Neuronal stem cell (in vitro differentiated cells): Measurements from ENCODE around the gene FBXL2.

ENCODE experiments used
- DNase-seq: peaks from one replicate; pipeline ENCODE4 v3.0.0-alpha.2; 2013; ENCODE audit warnings: low spot score
- H2AFZ ChIP-seq: one replicate; pipeline ENCODE4 v1.6.1; 2013; ENCODE audit warnings: mild to moderate bottlenecking, low read length, inconsistent platforms
- H2AK5ac ChIP-seq: 2 replicates; pipeline ENCODE4 v1.6.1; 2013; ENCODE audit warnings: low read depth, mild to moderate bottlenecking, inconsistent platforms, low read length, moderate library complexity, mixed read lengths
- H2BK120ac ChIP-seq: 2 replicates; pipeline ENCODE4 v1.6.1; 2013; ENCODE audit warnings: low read depth, mild to moderate bottlenecking, inconsistent platforms, low read length, moderate library complexity, mixed read lengths
- H2BK12ac ChIP-seq: one replicate; pipeline ENCODE4 v1.6.1; 2013; ENCODE audit warnings: low read length, inconsistent platforms
- H2BK15ac ChIP-seq: 2 replicates; pipeline ENCODE4 v1.6.1; 2013; ENCODE audit warnings: mild to moderate bottlenecking, low read length, inconsistent platforms, mixed read lengths
- H2BK5ac ChIP-seq: one replicate; pipeline ENCODE4 v1.6.1; 2013; ENCODE audit warnings: inconsistent platforms, mild to moderate bottlenecking, low read length, moderate library complexity
- H3K14ac ChIP-seq: one replicate; pipeline ENCODE4 v1.6.1; 2013; ENCODE audit warnings: low read length, inconsistent platforms
- H3K18ac ChIP-seq: 2 replicates; pipeline ENCODE4 v1.6.1; 2013; ENCODE audit warnings: low read length, inconsistent platforms
- H3K23ac ChIP-seq: 2 replicates; pipeline ENCODE4 v1.6.1; 2013; ENCODE audit warnings: low read depth, mild to moderate bottlenecking, mixed read lengths, low read length, inconsistent platforms; ENCODE audit not compliant: poor library complexity
- H3K27ac ChIP-seq: replicated peaks from 3 replicates; pipeline ENCODE4 v1.5.1; 2013; ENCODE audit warnings: low read length, inconsistent platforms
- H3K27me3 ChIP-seq, 3 experiments: 2 replicates each; pipeline ENCODE4 v1.6.1; 2013; ENCODE audit warnings: low read length in 3 of 3, mild to moderate bottlenecking in 2 of 3, inconsistent platforms in 1 of 3, low read depth in 1 of 3, mixed read lengths in 1 of 3, moderate library complexity in 1 of 3; ENCODE audit not compliant: control insufficient read depth in 3 of 3, insufficient read depth in 3 of 3
- H3K36me3 ChIP-seq, 2 donors: replicated peaks in 1 of 2; 2 replicates each; pipeline ENCODE4 v1.6.1; 2013; ENCODE audit warnings: low read length in 2 of 2; ENCODE audit not compliant: control insufficient read depth in 2 of 2, insufficient read depth in 2 of 2
- H3K4ac ChIP-seq: 2 replicates; pipeline ENCODE4 v1.6.1; 2013; ENCODE audit warnings: inconsistent platforms, mild to moderate bottlenecking, low read length, moderate library complexity
- H3K4me1 ChIP-seq, 2 donors: 1 replicate in 1 of 2; 2 replicates in 1 of 2; pipeline ENCODE4 v1.6.1; 2013; ENCODE audit warnings: low read length in 2 of 2, low read depth in 1 of 2; ENCODE audit not compliant: control insufficient read depth in 2 of 2, insufficient read depth in 1 of 2
- H3K4me2 ChIP-seq: one replicate; pipeline ENCODE4 v1.6.1; 2013; ENCODE audit warnings: mild to moderate bottlenecking, low read length, inconsistent platforms; ENCODE audit not compliant: insufficient read depth, poor library complexity, severe bottlenecking
- H3K4me3 ChIP-seq, 2 donors: 2 replicates each; pipeline ENCODE4 v1.5.1; 2013; ENCODE audit warnings: low read length in 2 of 2, mild to moderate bottlenecking in 2 of 2, inconsistent platforms in 1 of 2, moderate library complexity in 1 of 2
- H3K79me1 ChIP-seq: one replicate; pipeline ENCODE4 v1.6.1; 2013; ENCODE audit warnings: low read depth, mild to moderate bottlenecking, inconsistent platforms, low read length, moderate library complexity
- H3K9ac ChIP-seq: one replicate; pipeline ENCODE4 v1.6.1; 2013; ENCODE audit warnings: mild to moderate bottlenecking, low read depth, low read length, inconsistent platforms; ENCODE audit not compliant: poor library complexity
- H3K9me3 ChIP-seq, 2 donors: replicated peaks in 1 of 2; 2 replicates each; pipeline versions ENCODE3 to v1.6.1; 2013; ENCODE audit warnings: low read length in 2 of 2, mild to moderate bottlenecking in 2 of 2, inconsistent platforms in 1 of 2, low read depth in 1 of 2, mixed read lengths in 1 of 2, moderate library complexity in 1 of 2; ENCODE audit not compliant: control insufficient read depth in 2 of 2, insufficient read depth in 1 of 2
- H4K8ac ChIP-seq: one replicate; pipeline ENCODE4 v1.6.1; 2013; ENCODE audit warnings: low read depth, mild to moderate bottlenecking, inconsistent platforms, low read length, moderate library complexity
- H4K91ac ChIP-seq: one replicate; pipeline ENCODE4 v1.6.1; 2013; ENCODE audit warnings: low read length, low read depth, mild to moderate bottlenecking, inconsistent platforms; ENCODE audit not compliant: poor library complexity
- whole genome bisulfite sequencing, 2 donors: extraction: QIAGEN DNeasy Blood & Tissue Kit; methylation state at CpG; one replicate each; pipeline ENCODE4 v1.1.7; 2013; ENCODE audit warnings: missing lambda C conversion rate in 2 of 2, mixed read lengths in 1 of 2; ENCODE audit not compliant: insufficient read length in 2 of 2, insufficient replicate concordance in 1 of 2; ENCODE audit errors: extremely low coverage in 2 of 2; 5-methylcytosine and 5-hydroxymethylcytosine counted together

FBXL2 gene

DNA sequence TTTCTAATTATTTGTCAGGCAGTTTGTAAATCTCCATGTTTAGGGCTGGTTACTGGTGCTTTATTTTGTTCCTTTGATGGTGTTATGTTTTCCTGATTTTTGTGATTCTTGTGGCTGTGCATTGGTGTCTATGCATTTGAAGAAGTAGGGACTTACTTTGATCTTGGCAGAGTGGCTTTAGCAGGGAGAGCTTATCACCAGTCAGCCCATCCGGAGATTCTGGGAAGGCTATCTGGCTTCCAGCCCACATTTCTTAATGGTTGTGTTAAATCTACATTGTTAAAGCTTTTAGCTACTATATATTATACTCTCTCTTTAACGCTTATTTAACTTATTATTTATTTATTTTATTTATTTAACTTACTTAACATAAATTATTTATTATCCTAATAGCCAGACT, 35.1 kb downstream of the FBXL2 start:
- Histone ChIP-seq H2AK5ac (no peak overlapping the region), H3K4me2 (no peak overlapping the region), H3K79me1 (peaks cover 2% of the 10 kb centered on the region), H2BK5ac (no peak overlapping the region), H3K9me3 (no peaks in the 10 kb centered on the region), H3K4me1 (no peaks in the 10 kb centered on the region), H3K14ac (no peak overlapping the region), H2BK120ac (no peak overlapping the region), H3K9ac (no peak overlapping the region), H2BK15ac (no peak overlapping the region), H3K27me3 (no peaks in the 10 kb centered on the region), H3K4ac (no peak overlapping the region), H3K4me3 (no peak overlapping the region), H4K91ac (no peak overlapping the region), H4K8ac (no peak overlapping the region), H3K23ac (no peak overlapping the region), H2AFZ (no peak overlapping the region), H2BK12ac (no peak overlapping the region), H3K36me3 (no peaks in the 10 kb centered on the region), H3K18ac (no peak overlapping the region), H3K27ac (no peak overlapping the region)
- DNase-seq: no peak
- 100% methylated on average over 1 of the region's 2 CpGs; no CpG with 5 or more reads in 1 of the 2 donors for WGBS, 2 donors

DNA sequence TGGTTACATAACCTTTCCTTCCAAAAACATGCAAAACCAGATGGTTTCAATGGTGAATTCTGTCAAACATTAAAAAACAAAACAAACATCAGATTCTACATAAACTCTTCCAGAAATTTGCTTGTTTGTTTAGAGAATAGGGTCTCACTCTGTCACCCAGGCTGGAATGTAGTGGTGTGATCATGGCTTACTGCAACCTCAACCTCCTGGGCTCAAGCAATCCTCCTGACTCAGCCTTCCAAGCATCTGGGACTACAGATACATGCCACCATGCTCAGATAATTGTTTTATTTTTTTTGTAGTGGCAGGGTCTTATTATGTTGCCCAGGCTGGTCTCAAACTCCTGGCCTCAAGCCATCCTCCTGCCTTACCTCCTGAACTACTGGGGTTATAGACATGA, 36.1 kb downstream of the FBXL2 start:
- Histone ChIP-seq H2BK5ac (no peak overlapping the region), H4K8ac (no peak overlapping the region), H3K79me1 (peaks cover 2% of the 10 kb centered on the region), H2BK120ac (no peak overlapping the region), H3K4me1 (no peaks in the 10 kb centered on the region), H3K4me3 (no peak overlapping the region), H3K36me3 (no peaks in the 10 kb centered on the region), H3K4me2 (no peak overlapping the region), H3K9ac (no peak overlapping the region), H2BK12ac (no peak overlapping the region), H2AFZ (no peak overlapping the region), H3K27me3 (no peaks in the 10 kb centered on the region), H4K91ac (no peak overlapping the region), H3K27ac (no peak overlapping the region), H3K9me3 (no peaks in the 10 kb centered on the region), H3K23ac (no peak overlapping the region), H2AK5ac (no peak overlapping the region), H2BK15ac (no peak overlapping the region), H3K18ac (no peak overlapping the region), H3K4ac (no peak overlapping the region), H3K14ac (no peak overlapping the region)
- no peak for DNase-seq

DNA sequence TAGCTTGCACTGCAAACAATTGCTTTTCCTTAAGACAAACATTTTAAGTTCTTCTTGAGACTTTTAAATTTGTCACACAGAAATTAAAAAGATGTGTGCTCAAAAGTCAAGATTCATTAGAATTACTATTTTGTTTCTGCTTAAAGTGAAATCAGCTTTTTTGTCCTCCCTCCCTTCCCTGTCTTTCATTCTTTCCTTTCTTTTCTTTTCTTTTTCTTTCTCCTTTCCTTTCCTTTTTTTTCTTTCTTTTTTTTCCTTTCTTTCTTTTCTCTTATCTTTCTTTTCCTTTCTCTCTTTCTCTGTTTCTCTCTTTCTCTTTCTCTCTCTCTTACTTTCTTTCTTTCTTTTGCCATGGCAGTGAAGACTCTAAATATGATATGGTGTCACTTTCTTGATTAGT, 37.8 kb downstream of the FBXL2 start:
- Histone ChIP-seq H3K9me3 (no peaks in the 10 kb centered on the region), H3K23ac (no peak overlapping the region), H2BK120ac (no peak overlapping the region), H2BK5ac (no peak overlapping the region), H2AFZ (no peak overlapping the region), H4K91ac (no peak overlapping the region), H3K4me2 (no peak overlapping the region), H4K8ac (no peak overlapping the region), H3K4me1 (no peaks in the 10 kb centered on the region), H3K27ac (no peak overlapping the region), H3K4ac (no peak overlapping the region), H3K36me3 (no peaks in the 10 kb centered on the region), H3K27me3 (no peaks in the 10 kb centered on the region), H3K18ac (no peak overlapping the region), H3K79me1 (peaks cover 2% of the 10 kb centered on the region), H3K14ac (no peak overlapping the region), H3K9ac (no peak overlapping the region), H2BK12ac (no peak overlapping the region), H2BK15ac (no peak overlapping the region), H2AK5ac (no peak overlapping the region), H3K4me3 (no peak overlapping the region)
- no peak for DNase-seq

DNA sequence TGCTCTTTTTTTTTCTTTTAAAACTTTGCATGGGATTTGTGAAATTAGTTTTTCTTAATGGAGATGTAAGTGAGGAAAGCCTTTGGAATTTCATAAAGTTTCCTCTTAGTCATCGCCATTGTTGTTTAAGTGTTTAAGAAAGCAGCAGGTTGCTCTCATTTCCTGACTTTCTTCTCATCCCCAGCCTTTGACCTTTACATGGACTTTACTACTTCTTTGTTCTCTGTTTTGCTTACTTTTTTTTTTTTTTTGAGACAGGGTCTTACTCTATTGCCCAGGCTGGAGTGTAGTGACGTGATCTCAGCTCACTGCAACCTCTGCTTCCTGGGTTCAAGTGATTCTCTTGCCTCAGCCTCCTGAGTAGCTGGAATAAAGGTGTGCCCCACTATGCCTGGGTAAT, 38.6 kb downstream of the FBXL2 start:
- H3K14ac ChIP-seq: no peak overlapping the region
- H2BK5ac ChIP-seq: no peak overlapping the region
- no peaks in the 10 kb centered on the region for H3K36me3 ChIP-seq
- no peak overlapping the region for H3K4ac ChIP-seq
- H3K9ac ChIP-seq: no peak overlapping the region
- H3K4me2 ChIP-seq: no peak overlapping the region
- H2BK120ac ChIP-seq: no peak overlapping the region
- H3K23ac ChIP-seq: no peak overlapping the region
- WGBS, 2 donors: no CpG with 5 or more reads among the region's 2 CpGs
- H3K4me1 ChIP-seq: no peaks in the 10 kb centered on the region
- no peak overlapping the region for H3K27ac ChIP-seq
- H2AK5ac ChIP-seq: no peak overlapping the region
- no peak overlapping the region for H4K8ac ChIP-seq
- no peak overlapping the region for H4K91ac ChIP-seq
- no peak overlapping the region for H3K18ac ChIP-seq
- peaks cover 2% of the 10 kb centered on the region for H3K79me1 ChIP-seq
- no peak for DNase-seq
- H3K9me3 ChIP-seq: no peaks in the 10 kb centered on the region
- H2BK15ac ChIP-seq: no peak overlapping the region
- H2AFZ ChIP-seq: no peak overlapping the region
- H3K4me3 ChIP-seq: no peak overlapping the region
- no peak overlapping the region for H2BK12ac ChIP-seq
- no peaks in the 10 kb centered on the region for H3K27me3 ChIP-seq
